Cardiac septum (tissue), 1 donor: ENCODE results near the gene MCUB. TPM values are rescaled to one million over a fixed set of nuclear protein-coding genes. Genes with fewer than 3 reads are reported as not detected.
"Not testable (repeated sequence)": the region's sequence is repeated elsewhere in the genome, so short reads cannot be mapped to it uniquely, and the experiment has no call there.

ENCODE experiments used
- DNase-seq: peaks from one replicate; pipeline ENCODE4 v3.0.0-alpha.2; 2020; ENCODE audit warnings: low spot score
- intact Hi-C: fragments of 100-400 bp; cut with DNase I; formaldehyde crosslinking; loops from one replicate; pipeline ENCODE4 v1.14.0; 2022
- total RNA-seq: library from RNA; stranded (reverse); fragmentation: NEBNext Ultra II Directional; extraction: Animal tissue kit (Norgen Biotek cat#: 25700); gene quantifications from one replicate; pipeline ENCODE4 v1.2.1, GENCODE V29; 2021
- donor health status: DM: no; HTN: no; CAD: no.

MCUB gene
- total RNA-seq, 1 donor from 2014 or later = 6.6 TPM

GRCh38 chr4:109574931-109575804 is 15.1 kb downstream of the MCUB start:
- DNase-seq = no peak
- intact Hi-C loops = no loop called here

- intact Hi-C loops = no loop called here
- DNase-seq = no peak
Measured at GRCh38 chr4:109576462-109576861, 16.4 kb downstream of the MCUB start.

DNA sequence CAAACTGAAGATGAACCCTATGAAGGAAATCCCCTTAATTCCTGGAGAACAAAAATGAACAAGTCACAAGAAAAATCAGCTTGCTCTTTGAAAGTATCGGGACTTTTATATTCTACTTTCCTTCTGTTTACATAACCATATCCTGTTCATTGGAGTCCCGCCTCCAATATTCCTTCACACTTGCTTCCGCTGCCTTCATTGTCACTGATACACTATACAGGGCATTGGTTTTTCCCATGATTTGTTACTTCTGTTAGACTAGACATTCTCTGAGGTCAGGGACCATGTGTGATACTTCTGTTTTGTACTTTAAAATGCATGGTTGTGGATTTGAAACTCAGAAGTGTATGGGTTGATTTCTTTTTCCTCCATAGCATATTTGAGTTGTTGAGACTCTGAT is 18.8 kb downstream of the MCUB start:
- DNase-seq = no peak
- intact Hi-C loops = no loop called here

DNA sequence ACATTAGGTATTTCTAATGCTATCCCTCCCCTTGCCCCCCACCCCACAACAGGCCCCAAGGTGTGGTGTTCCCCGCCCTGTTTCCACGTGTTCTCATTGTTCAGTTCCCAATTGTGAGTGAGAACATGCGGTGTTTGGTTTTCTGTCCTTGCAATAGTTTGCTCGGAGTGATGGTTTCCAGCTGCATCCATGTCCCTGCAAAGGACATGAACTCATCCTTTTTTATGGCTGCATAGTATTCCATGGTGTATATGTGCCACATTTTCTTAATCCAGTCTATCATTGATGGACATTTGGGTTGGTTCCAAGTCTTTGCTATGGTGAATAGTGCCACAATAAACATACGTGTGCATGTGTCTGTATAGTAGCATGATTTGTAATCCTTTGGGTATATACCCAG is 20.0 kb downstream of the MCUB start:
- intact Hi-C loops, DNase-seq: not testable (repeated sequence)

DNA sequence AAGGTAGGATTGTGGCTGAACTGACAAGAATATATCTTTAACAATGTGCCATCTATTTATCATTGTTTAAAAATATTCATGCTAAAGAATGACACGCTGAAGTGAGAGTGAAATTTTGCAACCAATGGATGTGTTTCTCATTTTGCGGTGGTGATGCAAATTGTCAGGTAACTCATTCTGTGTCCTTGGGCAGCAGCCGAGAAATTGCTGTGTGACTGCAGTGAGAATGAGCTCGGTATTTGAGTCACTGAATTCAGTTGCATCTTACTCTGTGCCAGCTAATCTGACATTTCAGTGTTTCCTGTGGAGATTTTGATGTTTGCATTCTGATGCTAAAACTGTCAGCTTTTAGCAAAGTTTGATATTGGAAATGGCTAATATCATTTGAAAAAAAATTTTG is 28.1 kb downstream of the MCUB start:
- intact Hi-C loops = no loop called here
- no peak for DNase-seq

DNA sequence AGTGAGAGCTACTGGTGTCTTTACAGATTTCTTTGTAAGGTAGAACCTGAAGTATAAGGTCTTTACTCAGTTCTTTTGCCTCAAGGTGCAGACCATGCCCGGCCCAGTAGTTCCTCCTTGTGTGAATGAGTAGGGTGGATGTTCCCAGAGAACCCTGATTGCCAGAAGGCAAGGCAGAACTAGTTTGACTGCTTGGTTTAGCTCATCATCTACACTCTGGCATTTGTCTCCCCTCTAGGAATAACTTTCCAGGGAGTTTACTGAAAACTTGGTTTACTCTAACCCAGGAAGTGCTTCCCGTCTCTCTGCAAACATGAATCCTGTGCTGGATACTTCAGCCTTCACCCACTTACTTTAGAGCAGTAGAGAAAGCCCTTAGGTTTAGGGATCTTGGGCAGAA is 29.1 kb downstream of the MCUB start:
- DNase-seq = no peak
- intact Hi-C loops = no loop called here

- DNase-seq = no peak
- intact Hi-C loops = no loop called here
Measured at GRCh38 chr4:109589605-109590004, 29.6 kb downstream of the MCUB start.

DNA sequence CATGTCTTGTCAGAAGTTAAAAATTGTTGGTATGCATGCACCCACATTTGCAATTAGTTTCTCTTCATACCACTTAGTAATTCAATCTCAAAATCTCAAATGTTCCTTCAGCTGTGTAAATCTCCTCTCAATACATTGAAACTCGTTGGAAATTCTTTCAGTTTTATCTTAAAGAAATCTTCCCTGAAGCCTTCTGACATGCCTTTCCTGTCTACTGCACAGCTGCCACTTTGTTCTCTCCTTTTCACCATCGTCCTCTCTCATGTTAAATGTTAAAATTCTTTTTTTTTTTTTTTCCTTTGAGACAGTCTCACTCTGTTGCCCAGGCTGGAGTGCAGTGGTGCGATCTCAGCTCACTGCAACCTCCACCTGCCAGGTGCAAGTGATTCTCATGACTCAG is 30.9 kb downstream of the MCUB start:
- intact Hi-C loops = no loop called here
- no peak for DNase-seq

- no peak for DNase-seq
- intact Hi-C loops = no loop called here
Measured at GRCh38 chr4:109592367-109592766, 32.3 kb downstream of the MCUB start.

DNA sequence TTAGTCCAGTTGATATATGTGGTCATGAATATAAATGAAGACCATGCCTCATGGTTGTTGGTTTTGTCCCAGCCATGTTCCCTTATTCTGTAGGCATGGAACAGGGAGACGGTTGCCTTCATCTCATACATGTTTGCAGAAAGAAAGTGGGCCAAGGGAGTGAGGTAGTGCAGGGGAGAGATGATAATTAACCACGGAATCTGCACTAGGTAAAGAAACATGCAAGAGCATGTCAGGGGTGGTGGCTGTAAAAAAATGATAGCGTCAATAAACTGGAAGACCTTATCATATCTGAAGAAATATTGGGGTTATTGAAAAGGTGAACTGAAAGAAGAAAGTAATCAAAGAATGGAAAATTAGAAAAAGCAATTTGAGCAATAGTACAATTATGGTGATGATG is 35.1 kb downstream of the MCUB start:
- DNase-seq, intact Hi-C loops: not testable (repeated sequence)

DNA sequence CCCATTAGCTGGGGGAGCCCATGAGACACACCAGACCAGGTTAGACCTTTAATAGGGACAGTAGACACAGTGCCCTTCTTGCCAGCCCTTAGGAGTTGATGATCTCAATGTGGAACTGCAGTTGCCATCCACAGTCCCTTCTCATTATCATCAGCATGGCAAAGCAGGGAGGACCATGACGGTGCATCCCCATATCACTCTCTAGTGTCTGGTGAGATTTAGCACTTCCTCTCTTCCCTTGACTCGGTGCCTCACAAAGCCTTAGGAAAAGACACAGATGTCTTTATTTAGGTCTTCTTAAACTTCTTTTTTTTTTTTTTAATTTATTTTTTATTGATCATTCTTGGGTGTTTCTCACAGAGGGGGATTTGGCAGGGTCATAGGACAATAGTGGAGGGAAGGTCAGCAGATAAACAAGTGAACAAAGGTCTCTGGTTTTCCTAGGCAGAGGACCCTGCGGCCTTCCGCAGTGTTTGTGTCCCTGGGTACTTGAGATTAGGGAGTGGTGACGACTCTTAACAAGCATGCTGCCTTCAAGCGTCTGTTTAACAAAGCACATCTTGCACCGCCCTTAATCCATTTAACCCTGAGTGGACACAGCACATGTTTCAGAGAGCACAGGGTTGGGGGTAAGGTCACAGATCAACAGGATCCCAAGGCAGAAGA is 36.5 kb downstream of the MCUB start:
- DNase-seq, intact Hi-C loops: not testable (repeated sequence)

GRCh38 chr4:109599046-109599652 is 39.1 kb downstream of the MCUB start:
- intact Hi-C loops = no loop called here

DNA sequence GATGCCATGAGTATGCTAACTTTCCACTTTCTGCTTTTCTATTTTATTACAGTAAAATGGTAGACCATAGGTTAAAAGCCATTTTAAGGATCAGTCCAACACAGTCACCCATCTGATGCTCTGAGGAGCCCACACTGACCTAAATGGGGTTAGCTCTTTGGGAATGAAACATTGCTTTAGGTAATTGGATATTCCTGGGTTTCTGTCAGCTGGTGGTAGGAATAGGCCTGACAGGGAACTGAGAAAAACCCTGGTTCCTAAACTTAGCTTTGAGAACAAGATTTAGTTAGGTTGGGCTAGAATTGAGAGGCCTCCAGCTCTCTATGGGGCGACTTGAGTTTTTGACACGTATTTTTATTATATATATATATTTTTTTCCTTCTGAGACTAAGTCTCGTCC is 40.4 kb downstream of the MCUB start:
- DNase-seq = no peak
- intact Hi-C loops = no loop called here

More at GRCh38 chr4:109599046-109599652, 39.1 kb downstream of the MCUB start:
- DNase-seq = no peak

DNA sequence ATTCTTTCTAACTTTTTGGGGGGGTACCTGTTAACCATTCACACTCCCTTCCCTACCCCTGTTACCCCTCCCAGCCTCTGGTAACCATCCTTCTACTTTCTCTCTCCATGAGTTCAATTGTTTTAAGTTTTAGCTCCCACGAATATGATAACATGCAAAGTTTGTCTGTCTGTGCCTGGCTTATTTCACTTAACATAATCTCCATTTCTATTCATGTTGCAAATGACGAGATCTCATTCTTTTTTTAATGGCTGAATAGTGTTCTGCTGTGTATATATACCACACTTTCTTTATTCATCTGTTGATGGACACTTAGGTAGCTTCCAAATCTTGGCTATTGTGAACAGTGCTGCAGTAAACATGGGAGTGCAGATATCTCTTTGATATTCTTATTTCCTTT is 41.3 kb downstream of the MCUB start:
- no peak for DNase-seq
- intact Hi-C loops = no loop called here

GRCh38 chr4:109607976-109608375 is 47.9 kb downstream of the MCUB start:
- DNase-seq = no peak
- intact Hi-C loops = no loop called here

GRCh38 chr4:109608879-109609278 is 48.8 kb downstream of the MCUB start:
- no peak for DNase-seq

DNA sequence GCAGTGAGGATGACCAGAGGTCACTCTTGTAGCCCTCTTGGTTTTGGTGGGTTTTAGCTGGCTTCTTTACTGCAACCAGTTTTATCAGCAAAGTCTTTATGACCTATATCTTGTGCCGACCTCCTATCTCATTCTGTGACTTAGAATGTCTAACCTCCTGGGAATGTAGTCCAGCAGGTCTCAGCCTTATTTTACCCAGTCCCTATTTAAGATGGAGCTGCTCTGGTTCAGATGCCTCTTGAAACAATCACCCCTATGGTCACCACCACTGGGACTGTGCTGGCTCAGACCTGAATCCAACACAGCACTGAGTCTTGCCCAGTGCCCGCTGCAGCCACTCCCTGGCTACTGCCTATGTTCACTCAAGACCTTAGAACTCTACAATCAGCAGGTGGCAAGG is 49.4 kb downstream of the MCUB start:
- no peak for DNase-seq
- intact Hi-C loops = no loop called here

More at GRCh38 chr4:109608879-109609278, 48.8 kb downstream of the MCUB start:
- intact Hi-C loops = no loop called here

GRCh38 chr4:109610489-109610888 is 50.4 kb downstream of the MCUB start:
- intact Hi-C loops = no loop called here
- DNase-seq = no peak

GRCh38 chr4:109611045-109611646 is 51.1 kb downstream of the MCUB start:
- no peak for DNase-seq
- intact Hi-C loops = no loop called here

- DNase-seq = no peak
- intact Hi-C loops = no loop called here
Measured at GRCh38 chr4:109614015-109614414, 54.0 kb downstream of the MCUB start.
